Glutamatergic neuron (in vitro differentiated cells): ENCODE data around the gene CDK8. TPM values are rescaled to one million over a fixed set of nuclear protein-coding genes. Genes with fewer than 3 reads are reported as not detected.

Experiments
- DNase-seq: peaks from one replicate; pipeline ENCODE4 v3.0.0; 2022
- H3K27ac Mint-ChIP-seq: one replicate; pipeline ENCODE4 v1.8.0; 2020; ENCODE audit warnings: mild to moderate bottlenecking, mixed read lengths, inconsistent platforms; ENCODE audit not compliant: unreplicated experiment
- H3K27me3 Mint-ChIP-seq: one replicate; pipeline ENCODE4 v1.8.0; 2020; ENCODE audit warnings: mild to moderate bottlenecking, moderate library complexity, mixed read lengths, inconsistent platforms; ENCODE audit not compliant: unreplicated experiment
- H3K36me3 Mint-ChIP-seq: one replicate; pipeline ENCODE4 v1.8.0; 2020; ENCODE audit warnings: mild to moderate bottlenecking, mixed read lengths, inconsistent platforms; ENCODE audit not compliant: unreplicated experiment
- H3K4me1 Mint-ChIP-seq: one replicate; pipeline ENCODE4 v1.8.0; 2020; ENCODE audit warnings: mild to moderate bottlenecking, low read depth, mixed read lengths, inconsistent platforms; ENCODE audit not compliant: unreplicated experiment
- H3K4me3 Mint-ChIP-seq: one replicate; pipeline ENCODE4 v1.8.0; 2020; ENCODE audit warnings: mild to moderate bottlenecking, mixed read lengths, inconsistent platforms; ENCODE audit not compliant: unreplicated experiment
- H3K9me3 Mint-ChIP-seq: one replicate; pipeline ENCODE4 v1.8.0; 2020; ENCODE audit warnings: mild to moderate bottlenecking, moderate library complexity, mixed read lengths, inconsistent platforms; ENCODE audit not compliant: unreplicated experiment
- CTCF ChIP-seq: fragments of 200-600 bp; sonication (generic); IDR thresholded peaks from one replicate; pipeline ENCODE4 v1.5.0; 2021; ENCODE audit not compliant: partially characterized antibody, unreplicated experiment
- total RNA-seq: library from RNA; stranded (reverse); fragmentation: NEBNext Ultra II Directional; extraction: Animal tissue kit (Norgen Biotek cat#: 25700); gene quantifications from one replicate; pipeline ENCODE4 v1.2.1, GENCODE V29; 2021; ENCODE audit not compliant: unreplicated experiment

Gene CDK8
- total RNA-seq, 1 donor from 2014 or later = 27.9 TPM

- H3K27me3 Mint-ChIP-seq = peaks cover 2% of the 10 kb centered on the region
- no peak overlapping the region for H3K27ac Mint-ChIP-seq
- no peak overlapping the region for H3K4me3 Mint-ChIP-seq
Measured at GRCh38 chr13:26424181-26424580, 170.3 kb downstream of the CDK8 start.

GRCh38 chr13:26425443-26426358, 171.8 kb downstream of the CDK8 start:
- Mint-ChIP-seq H3K4me1 (peaks cover 4% of the 10 kb centered on the region), H3K9me3 (no peaks in the 10 kb centered on the region), H3K27ac (no peak overlapping the region), H3K36me3 (no peaks in the 10 kb centered on the region), H3K27me3 (peaks cover 2% of the 10 kb centered on the region), H3K4me3 (no peak overlapping the region)
- DNase-seq = no peak
- TF ChIP-seq CTCF = no peak

More at GRCh38 chr13:26424181-26424580, 170.3 kb downstream of the CDK8 start:
- DNase-seq = no peak
- Mint-ChIP-seq H3K36me3 (no peaks in the 10 kb centered on the region), H3K9me3 (no peaks in the 10 kb centered on the region), H3K4me1 (peaks cover 4% of the 10 kb centered on the region)
- TF ChIP-seq CTCF = no peak

DNA sequence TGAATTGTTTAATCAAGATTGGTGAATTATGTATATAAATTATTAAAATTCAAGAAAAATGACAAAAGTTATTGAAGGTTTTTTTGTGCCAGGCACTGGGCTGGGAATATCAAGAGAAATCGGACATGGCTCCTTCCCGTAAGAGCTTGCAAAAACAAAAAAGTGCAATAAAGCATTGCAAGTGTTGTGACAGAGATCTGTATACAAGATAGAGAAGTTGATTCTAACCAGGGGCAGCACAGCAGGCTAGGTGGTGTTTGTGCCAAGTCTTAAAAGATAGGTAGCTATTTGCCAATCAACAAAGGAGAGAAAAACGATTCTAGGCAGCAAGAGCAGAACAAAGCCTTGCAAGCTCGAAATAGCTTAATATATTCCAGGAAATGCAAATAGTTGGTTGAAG, 179.8 kb downstream of the CDK8 start:
- DNase-seq = no peak
- Mint-ChIP-seq H3K36me3 (peaks cover 18% of the 10 kb centered on the region), H3K27me3 (no peaks in the 10 kb centered on the region), H3K4me1 (no peaks in the 10 kb centered on the region), H3K4me3 (no peak overlapping the region), H3K27ac (no peak overlapping the region), H3K9me3 (peaks cover 7% of the 10 kb centered on the region)
- no peak for TF ChIP-seq CTCF

DNA sequence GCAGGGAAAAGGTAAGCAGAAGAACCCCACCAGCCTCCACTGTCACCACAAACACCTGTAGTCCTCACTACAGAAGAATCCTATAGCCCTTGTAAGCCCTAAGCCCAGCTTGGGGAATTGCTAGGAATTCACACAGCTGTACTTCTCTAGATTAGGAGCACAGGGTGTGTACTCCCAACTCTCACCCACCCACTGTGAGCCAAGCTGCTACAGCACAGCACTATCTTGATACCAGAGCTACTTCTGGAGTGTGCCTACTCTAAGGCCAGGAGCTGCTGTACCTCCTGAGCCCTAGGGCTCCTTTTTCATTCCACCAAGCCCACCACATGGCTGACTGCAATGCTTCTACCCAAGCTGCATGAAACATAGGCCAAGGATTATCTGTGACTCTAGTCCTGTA, 181.2 kb downstream of the CDK8 start:
- no peak for DNase-seq
- Mint-ChIP-seq H3K4me3 (no peak overlapping the region), H3K27ac (no peak overlapping the region), H3K4me1 (no peaks in the 10 kb centered on the region), H3K36me3 (peaks cover 18% of the 10 kb centered on the region), H3K9me3 (peaks cover 7% of the 10 kb centered on the region), H3K27me3 (no peaks in the 10 kb centered on the region)
- no peak for TF ChIP-seq CTCF

DNA sequence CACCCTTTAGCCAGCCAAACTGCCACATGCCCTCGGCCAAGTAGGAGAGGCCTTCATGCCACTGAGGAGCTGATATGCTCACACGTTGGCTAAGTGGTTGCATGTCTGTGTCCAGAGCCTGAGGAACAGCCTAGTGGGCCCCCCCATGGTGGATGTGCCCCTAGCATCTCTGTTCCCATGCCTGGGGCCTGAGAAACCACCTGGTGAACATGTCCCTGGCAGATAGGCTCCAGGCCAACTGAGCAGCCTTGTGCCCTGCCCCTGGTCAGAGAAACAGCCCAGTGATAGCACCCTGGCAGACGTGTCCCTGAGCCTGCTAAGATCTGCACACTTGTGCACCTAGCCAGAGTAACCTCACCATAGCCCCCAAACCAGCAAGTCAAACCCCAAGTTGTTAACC, 181.7 kb downstream of the CDK8 start:
- no peaks in the 10 kb centered on the region for H3K27me3 Mint-ChIP-seq
- peaks cover 18% of the 10 kb centered on the region for H3K36me3 Mint-ChIP-seq
- H3K4me3 Mint-ChIP-seq = no peak overlapping the region
- H3K9me3 Mint-ChIP-seq = peaks cover 7% of the 10 kb centered on the region
- no peak for TF ChIP-seq CTCF
- no peaks in the 10 kb centered on the region for H3K4me1 Mint-ChIP-seq
- H3K27ac Mint-ChIP-seq = no peak overlapping the region
- no peak for DNase-seq
